Measurements from ENCODE around the gene HAPLN2.

Gene HAPLN2

DNA sequence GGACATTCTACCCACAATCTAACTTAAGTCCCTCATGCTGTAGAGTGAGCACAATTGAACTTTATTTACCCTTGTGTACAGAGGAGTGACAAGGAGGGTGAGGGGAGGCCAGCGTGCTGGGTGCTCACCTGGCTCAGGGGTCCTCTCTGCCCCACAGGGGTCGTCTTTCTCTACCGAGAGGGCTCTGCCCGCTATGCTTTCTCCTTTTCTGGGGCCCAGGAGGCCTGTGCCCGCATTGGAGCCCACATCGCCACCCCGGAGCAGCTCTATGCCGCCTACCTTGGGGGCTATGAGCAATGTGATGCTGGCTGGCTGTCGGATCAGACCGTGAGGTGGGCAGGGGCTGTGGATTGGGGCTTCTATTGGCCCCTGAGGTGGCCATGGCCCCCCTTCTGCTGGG, 28.1 kb downstream of the HAPLN2 start (continued):
- TF ChIP-seq, protein P1, sequence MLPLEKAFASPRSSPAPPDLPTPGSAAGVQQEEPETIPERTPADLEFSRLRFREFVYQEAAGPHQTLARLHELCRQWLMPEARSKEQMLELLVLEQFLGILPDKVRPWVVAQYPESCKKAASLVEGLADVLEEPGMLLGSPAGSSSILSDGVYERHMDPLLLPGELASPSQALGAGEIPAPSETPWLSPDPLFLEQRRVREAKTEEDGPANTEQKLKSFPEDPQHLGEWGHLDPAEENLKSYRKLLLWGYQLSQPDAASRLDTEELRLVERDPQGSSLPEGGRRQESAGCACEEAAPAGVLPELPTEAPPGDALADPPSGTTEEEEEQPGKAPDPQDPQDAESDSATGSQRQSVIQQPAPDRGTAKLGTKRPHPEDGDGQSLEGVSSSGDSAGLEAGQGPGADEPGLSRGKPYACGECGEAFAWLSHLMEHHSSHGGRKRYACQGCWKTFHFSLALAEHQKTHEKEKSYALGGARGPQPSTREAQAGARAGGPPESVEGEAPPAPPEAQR (tag by site-specific recombination; IDR thresholded peaks at IDR 0.05): no peak
- TF ChIP-seq ZNF837 (tag by site-specific recombination; IDR thresholded peaks at IDR 0.05) (no peak), ZNF843 (tag by site-specific recombination; IDR thresholded peaks at IDR 0.05) (no peak)

DNA sequence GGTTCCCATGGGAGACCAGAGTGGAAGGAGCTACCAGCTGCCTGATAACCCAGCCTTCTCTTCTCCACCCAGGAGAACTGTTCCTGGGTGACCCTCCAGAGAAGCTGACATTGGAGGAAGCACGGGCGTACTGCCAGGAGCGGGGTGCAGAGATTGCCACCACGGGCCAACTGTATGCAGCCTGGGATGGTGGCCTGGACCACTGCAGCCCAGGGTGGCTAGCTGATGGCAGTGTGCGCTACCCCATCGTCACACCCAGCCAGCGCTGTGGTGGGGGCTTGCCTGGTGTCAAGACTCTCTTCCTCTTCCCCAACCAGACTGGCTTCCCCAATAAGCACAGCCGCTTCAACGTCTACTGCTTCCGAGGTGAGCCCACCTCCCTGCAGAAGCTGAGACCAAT, 29.3 kb downstream of the HAPLN2 start:
- TF ChIP-seq ZNF707 (tag by site-specific recombination; IDR thresholded peaks at IDR 0.05) (0 out of 2 replicates have a peak, but pooled peaks have one; percentile 52), ZFP37 (tag by site-specific recombination; IDR thresholded peaks at IDR 0.05) (no peak)
- Histone ChIP-seq H3K27ac (ENCODE audit: extremely low read depth, low read depth, low read length) (no peak overlapping the region), H3K4me3 (ENCODE audit: low read depth, low read length) (no peak overlapping the region), H3K4me1 (ENCODE audit: control insufficient read depth, insufficient read depth, low read length) (no peaks in the 10 kb centered on the region), H3K9me3 (ENCODE audit: control insufficient read depth, insufficient read depth, low read depth, low read length) (no peaks in the 10 kb centered on the region), H3K36me3 (ENCODE audit: control insufficient read depth in 2 of 2, insufficient read depth in 1 of 2, low read length in 2 of 2) (no peaks in the 10 kb centered on the region)
- CTCF ChIA-PET: interaction anchor here (0.6 to 6.3 kb wide), 12 partner anchors 9 to 106 kb away, joined by 3 to 91 read pairs (median 4); partner anchors contain the start of gene HAPLN2
- POLR2A ChIA-PET: interaction anchor here (0.6 to 1.2 kb wide), 3 partner anchors 13 to 28 kb away, joined by 3 to 5 read pairs (median 5); partner anchors contain the start of gene NES

DNA sequence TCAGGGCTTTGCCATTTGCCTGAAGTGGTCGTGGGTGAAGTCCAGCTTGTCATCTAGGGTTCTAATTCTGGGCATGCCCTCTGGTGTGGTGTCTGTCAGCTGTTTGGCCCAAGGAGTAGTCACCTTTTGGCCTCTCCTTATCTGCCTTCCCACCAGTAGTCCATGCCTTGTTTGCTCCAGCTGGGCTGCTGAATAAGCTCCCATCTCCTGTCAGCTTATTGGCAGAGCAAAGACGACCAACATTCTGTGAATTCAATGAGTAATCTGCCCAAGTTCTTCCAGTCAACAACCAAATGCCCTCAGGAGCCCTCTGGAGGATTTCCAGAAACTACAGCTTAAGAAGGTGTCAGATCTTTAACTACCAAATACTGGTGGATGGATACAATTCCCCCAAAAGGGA, 29.7 kb downstream of the HAPLN2 start:
- no peaks in the 10 kb centered on the region for H3K36me3 ChIP-seq (ENCODE audit: control insufficient read depth in 2 of 2, insufficient read depth in 1 of 2, low read length in 2 of 2)
- ChIA-PET CTCF (interaction anchor here (0.8 to 6.3 kb wide), 10 partner anchors 9 to 77 kb away, joined by 3 to 91 read pairs (median 5); partner anchors contain the start of gene HAPLN2), POLR2A (interaction anchor here (0.6 to 1.2 kb wide), 3 partner anchors 12 to 28 kb away, joined by 3 to 5 read pairs (median 5); partner anchors contain the start of gene NES)
- no peaks in the 10 kb centered on the region for H3K9me3 ChIP-seq (ENCODE audit: control insufficient read depth, insufficient read depth, low read depth, low read length)
- no peak overlapping the region for H3K4me3 ChIP-seq (ENCODE audit: low read depth, low read length)
- H3K27ac ChIP-seq (ENCODE audit: extremely low read depth, low read depth, low read length): no peak overlapping the region
- H3K4me1 ChIP-seq (ENCODE audit: control insufficient read depth, insufficient read depth, low read length): no peaks in the 10 kb centered on the region
- TF ChIP-seq, protein P2, sequence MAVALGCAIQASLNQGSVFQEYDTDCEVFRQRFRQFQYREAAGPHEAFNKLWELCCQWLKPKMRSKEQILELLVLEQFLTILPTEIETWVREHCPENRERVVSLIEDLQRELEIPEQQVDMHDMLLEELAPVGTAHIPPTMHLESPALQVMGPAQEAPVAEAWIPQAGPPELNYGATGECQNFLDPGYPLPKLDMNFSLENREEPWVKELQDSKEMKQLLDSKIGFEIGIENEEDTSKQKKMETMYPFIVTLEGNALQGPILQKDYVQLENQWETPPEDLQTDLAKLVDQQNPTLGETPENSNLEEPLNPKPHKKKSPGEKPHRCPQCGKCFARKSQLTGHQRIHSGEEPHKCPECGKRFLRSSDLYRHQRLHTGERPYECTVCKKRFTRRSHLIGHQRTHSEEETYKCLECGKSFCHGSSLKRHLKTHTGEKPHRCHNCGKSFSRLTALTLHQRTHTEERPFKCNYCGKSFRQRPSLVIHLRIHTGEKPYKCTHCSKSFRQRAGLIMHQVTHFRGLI (tag by site-specific recombination; IDR thresholded peaks at IDR 0.05): no peak
- TF ChIP-seq, protein P3, sequence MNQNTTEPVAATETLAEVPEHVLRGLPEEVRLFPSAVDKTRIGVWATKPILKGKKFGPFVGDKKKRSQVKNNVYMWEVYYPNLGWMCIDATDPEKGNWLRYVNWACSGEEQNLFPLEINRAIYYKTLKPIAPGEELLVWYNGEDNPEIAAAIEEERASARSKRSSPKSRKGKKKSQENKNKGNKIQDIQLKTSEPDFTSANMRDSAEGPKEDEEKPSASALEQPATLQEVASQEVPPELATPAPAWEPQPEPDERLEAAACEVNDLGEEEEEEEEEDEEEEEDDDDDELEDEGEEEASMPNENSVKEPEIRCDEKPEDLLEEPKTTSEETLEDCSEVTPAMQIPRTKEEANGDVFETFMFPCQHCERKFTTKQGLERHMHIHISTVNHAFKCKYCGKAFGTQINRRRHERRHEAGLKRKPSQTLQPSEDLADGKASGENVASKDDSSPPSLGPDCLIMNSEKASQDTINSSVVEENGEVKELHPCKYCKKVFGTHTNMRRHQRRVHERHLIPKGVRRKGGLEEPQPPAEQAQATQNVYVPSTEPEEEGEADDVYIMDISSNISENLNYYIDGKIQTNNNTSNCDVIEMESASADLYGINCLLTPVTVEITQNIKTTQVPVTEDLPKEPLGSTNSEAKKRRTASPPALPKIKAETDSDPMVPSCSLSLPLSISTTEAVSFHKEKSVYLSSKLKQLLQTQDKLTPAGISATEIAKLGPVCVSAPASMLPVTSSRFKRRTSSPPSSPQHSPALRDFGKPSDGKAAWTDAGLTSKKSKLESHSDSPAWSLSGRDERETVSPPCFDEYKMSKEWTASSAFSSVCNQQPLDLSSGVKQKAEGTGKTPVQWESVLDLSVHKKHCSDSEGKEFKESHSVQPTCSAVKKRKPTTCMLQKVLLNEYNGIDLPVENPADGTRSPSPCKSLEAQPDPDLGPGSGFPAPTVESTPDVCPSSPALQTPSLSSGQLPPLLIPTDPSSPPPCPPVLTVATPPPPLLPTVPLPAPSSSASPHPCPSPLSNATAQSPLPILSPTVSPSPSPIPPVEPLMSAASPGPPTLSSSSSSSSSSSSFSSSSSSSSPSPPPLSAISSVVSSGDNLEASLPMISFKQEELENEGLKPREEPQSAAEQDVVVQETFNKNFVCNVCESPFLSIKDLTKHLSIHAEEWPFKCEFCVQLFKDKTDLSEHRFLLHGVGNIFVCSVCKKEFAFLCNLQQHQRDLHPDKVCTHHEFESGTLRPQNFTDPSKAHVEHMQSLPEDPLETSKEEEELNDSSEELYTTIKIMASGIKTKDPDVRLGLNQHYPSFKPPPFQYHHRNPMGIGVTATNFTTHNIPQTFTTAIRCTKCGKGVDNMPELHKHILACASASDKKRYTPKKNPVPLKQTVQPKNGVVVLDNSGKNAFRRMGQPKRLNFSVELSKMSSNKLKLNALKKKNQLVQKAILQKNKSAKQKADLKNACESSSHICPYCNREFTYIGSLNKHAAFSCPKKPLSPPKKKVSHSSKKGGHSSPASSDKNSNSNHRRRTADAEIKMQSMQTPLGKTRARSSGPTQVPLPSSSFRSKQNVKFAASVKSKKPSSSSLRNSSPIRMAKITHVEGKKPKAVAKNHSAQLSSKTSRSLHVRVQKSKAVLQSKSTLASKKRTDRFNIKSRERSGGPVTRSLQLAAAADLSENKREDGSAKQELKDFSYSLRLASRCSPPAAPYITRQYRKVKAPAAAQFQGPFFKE (tag by site-specific recombination; IDR thresholded peaks at IDR 0.05; ENCODE audit: borderline replicate concordance): no peak
- TF ChIP-seq, protein P4, sequence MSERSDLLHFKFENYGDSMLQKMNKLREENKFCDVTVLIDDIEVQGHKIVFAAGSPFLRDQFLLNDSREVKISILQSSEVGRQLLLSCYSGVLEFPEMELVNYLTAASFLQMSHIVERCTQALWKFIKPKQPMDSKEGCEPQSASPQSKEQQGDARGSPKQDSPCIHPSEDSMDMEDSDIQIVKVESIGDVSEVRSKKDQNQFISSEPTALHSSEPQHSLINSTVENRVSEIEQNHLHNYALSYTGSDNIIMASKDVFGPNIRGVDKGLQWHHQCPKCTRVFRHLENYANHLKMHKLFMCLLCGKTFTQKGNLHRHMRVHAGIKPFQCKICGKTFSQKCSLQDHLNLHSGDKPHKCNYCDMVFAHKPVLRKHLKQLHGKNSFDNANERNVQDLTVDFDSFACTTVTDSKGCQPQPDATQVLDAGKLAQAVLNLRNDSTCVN (tag by site-specific recombination; optimal IDR thresholded peaks at IDR 0.05): no peak
- TF ChIP-seq ZNF157 (tag by site-specific recombination; IDR thresholded peaks at IDR 0.05) (no peak), ZNF530 (tag by site-specific recombination; IDR thresholded peaks at IDR 0.05; ENCODE audit: low read depth) (no peak), ZNF837 (tag by site-specific recombination; IDR thresholded peaks at IDR 0.05) (no peak), ZNF529 (tag by site-specific recombination; IDR thresholded peaks at IDR 0.05; ENCODE audit: insufficient replicate concordance) (no peak), ZNF311 (tag by site-specific recombination; IDR thresholded peaks at IDR 0.05; ENCODE audit: borderline replicate concordance) (no peak), ZBTB1 (tag by site-specific recombination; IDR thresholded peaks at IDR 0.05) (no peak)
- TF ChIP-seq, protein P5, sequence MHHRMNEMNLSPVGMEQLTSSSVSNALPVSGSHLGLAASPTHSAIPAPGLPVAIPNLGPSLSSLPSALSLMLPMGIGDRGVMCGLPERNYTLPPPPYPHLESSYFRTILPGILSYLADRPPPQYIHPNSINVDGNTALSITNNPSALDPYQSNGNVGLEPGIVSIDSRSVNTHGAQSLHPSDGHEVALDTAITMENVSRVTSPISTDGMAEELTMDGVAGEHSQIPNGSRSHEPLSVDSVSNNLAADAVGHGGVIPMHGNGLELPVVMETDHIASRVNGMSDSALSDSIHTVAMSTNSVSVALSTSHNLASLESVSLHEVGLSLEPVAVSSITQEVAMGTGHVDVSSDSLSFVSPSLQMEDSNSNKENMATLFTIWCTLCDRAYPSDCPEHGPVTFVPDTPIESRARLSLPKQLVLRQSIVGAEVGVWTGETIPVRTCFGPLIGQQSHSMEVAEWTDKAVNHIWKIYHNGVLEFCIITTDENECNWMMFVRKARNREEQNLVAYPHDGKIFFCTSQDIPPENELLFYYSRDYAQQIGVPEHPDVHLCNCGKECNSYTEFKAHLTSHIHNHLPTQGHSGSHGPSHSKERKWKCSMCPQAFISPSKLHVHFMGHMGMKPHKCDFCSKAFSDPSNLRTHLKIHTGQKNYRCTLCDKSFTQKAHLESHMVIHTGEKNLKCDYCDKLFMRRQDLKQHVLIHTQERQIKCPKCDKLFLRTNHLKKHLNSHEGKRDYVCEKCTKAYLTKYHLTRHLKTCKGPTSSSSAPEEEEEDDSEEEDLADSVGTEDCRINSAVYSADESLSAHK (tag by site-specific recombination; IDR thresholded peaks at IDR 0.05): no peak
- TF ChIP-seq, protein P6, sequence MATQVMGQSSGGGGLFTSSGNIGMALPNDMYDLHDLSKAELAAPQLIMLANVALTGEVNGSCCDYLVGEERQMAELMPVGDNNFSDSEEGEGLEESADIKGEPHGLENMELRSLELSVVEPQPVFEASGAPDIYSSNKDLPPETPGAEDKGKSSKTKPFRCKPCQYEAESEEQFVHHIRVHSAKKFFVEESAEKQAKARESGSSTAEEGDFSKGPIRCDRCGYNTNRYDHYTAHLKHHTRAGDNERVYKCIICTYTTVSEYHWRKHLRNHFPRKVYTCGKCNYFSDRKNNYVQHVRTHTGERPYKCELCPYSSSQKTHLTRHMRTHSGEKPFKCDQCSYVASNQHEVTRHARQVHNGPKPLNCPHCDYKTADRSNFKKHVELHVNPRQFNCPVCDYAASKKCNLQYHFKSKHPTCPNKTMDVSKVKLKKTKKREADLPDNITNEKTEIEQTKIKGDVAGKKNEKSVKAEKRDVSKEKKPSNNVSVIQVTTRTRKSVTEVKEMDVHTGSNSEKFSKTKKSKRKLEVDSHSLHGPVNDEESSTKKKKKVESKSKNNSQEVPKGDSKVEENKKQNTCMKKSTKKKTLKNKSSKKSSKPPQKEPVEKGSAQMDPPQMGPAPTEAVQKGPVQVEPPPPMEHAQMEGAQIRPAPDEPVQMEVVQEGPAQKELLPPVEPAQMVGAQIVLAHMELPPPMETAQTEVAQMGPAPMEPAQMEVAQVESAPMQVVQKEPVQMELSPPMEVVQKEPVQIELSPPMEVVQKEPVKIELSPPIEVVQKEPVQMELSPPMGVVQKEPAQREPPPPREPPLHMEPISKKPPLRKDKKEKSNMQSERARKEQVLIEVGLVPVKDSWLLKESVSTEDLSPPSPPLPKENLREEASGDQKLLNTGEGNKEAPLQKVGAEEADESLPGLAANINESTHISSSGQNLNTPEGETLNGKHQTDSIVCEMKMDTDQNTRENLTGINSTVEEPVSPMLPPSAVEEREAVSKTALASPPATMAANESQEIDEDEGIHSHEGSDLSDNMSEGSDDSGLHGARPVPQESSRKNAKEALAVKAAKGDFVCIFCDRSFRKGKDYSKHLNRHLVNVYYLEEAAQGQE (tag by site-specific recombination; IDR thresholded peaks at IDR 0.05): no peak
